IMR-90 (cell line): Measurements from ENCODE around the gene CXorf65.

Source experiments
- BHLHE40 ChIP-seq: fragments of 150-350 bp; IDR thresholded peaks from 2 replicates; pipeline ENCODE4 v1.6.1; 2016; ENCODE audit warnings: mild to moderate bottlenecking, low read depth, low read length
- CEBPB ChIP-seq: IDR thresholded peaks from 2 replicates; pipeline ENCODE4 v1.6.1; 2012; ENCODE audit warnings: low read depth, low read length, improper control_type of control experiment
- CHD1 ChIP-seq: IDR thresholded peaks from 2 replicates; pipeline ENCODE4 v1.6.1; 2012; ENCODE audit warnings: low read depth, low read length, improper control_type of control experiment
- CTCF ChIP-seq: conservative IDR thresholded peaks from 2 replicates; pipeline ENCODE4 v1.5.1; 2012; ENCODE audit warnings: mild to moderate bottlenecking, low read depth, low read length, improper control_type of control experiment
- FOS ChIP-seq: fragments of 150-350 bp; IDR thresholded peaks from 2 replicates; pipeline ENCODE4 v1.6.1; 2016; ENCODE audit warnings: low read depth, low read length
- POLR2A ChIP-seq: IDR thresholded peaks from 2 replicates; pipeline ENCODE4 v1.6.1; 2012; ENCODE audit warnings: mild to moderate bottlenecking, low read depth, low read length
- RAD21 ChIP-seq: IDR thresholded peaks from 2 replicates; pipeline ENCODE4 v1.6.1; 2012; ENCODE audit warnings: low read length, improper control_type of control experiment
- RCOR1 ChIP-seq: IDR thresholded peaks from 2 replicates; pipeline ENCODE4 v1.6.1; 2012; ENCODE audit warnings: mild to moderate bottlenecking, low read length, improper control_type of control experiment; ENCODE audit not compliant: insufficient replicate concordance
- RFX5 ChIP-seq: IDR thresholded peaks from 2 replicates; pipeline ENCODE4 v1.8.0; 2012; ENCODE audit warnings: low read depth, mild to moderate bottlenecking, low read length, moderate library complexity
- TF ChIP-seq, protein P1 (sequence below): fragments of 150-350 bp; IDR thresholded peaks from 2 replicates; pipeline ENCODE4 v1.6.1; 2017; ENCODE audit warnings: mild to moderate bottlenecking, antibody characterized with exemption, low read length, low read depth

DNA sequence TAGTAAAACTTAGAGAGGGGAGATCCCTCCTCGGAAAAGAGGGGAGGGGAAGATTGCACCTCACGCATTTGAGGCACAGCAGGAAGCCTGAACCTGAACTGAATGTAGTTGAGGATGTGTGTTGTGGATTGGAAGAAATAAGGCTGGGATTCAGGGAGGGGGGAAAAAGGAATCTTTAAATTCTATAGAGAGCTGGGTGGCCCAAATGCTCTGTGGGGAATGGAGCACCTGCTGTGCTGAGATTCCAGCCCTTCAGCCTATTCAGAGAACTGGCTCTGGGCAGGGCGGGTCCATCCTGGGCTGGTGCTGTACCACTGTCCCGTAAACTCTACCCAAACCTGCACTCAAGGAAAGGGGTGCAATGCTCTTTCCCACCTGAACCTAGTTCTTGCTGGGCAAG lies 6.8 kb downstream of the CXorf65 start:
- TF ChIP-seq CTCF (no peak), RAD21 (no peak), POLR2A (no peak), CHD1 (no peak), BHLHE40 (no peak), CEBPB (no peak), RCOR1 (no peak), RFX5 (no peak), FOS (no peak)
- TF ChIP-seq, protein P1, sequence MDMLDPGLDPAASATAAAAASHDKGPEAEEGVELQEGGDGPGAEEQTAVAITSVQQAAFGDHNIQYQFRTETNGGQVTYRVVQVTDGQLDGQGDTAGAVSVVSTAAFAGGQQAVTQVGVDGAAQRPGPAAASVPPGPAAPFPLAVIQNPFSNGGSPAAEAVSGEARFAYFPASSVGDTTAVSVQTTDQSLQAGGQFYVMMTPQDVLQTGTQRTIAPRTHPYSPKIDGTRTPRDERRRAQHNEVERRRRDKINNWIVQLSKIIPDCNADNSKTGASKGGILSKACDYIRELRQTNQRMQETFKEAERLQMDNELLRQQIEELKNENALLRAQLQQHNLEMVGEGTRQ: no peak
